NOMO-1 treated with DMSO at 0.1 percent for 48 hours (cell line): ENCODE measurements around the gene THY1.
"Not testable (repeated sequence)": the region's sequence is repeated elsewhere in the genome, so short reads cannot be mapped to it uniquely, and the experiment has no call there.

Experiments used
- DNase-seq: peaks from one replicate; lab custom pipeline; 2025; ENCODE audit not compliant: unreplicated experiment; lab: John Stamatoyannopoulos, UW

Gene THY1

DNA sequence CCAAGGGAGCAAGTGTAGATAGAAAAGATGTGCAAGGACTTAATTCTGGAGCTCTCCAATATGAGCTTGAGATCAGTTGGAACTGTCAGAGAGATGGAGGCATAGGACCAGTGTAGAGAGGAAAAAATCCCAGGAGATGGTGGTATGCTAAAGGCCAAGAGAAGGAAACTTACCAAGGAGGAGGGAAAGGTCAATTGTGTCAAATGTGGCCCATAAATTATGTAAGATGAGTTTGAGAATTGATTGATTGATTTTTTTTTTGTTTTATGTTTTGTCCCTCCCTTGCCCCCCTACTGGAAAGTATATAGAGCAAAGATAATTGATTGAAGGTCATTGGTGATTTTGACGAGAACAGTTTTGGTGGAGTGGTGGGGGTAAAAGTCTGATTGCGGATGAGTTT is 38.6 kb downstream of the THY1 start:
- DNase-seq, result no peak

DNA sequence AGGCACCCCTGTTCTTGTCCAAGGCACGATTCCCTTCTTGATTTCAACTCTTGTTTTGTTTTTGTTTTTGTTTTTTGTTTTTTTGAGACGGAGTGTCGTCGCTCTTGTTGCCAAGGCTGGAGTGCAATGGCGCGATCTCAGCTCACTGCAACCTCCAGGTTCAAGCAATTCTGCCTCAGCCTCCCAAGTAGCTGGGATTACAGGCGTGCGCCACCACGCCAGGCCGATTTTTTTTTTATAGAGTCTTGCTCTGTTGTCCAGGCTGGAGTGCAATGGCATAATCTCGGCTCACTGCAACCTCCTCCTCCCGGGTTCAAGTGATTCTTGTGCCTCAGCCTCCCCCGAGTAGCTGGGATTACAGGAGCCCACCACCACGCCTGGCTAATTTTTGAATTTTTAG is 40.5 kb downstream of the THY1 start:
- not testable (repeated sequence) for DNase-seq

- no peak for DNase-seq
Observed at GRCh38 chr11:119382101-119382500, 40.9 kb downstream of the THY1 start.

GRCh38 chr11:119381181-119381988 is 41.6 kb downstream of the THY1 start, which contains the start of gene USP2:
TSS of gene USP2 (minus strand) at chr11:119381690. CDS start at chr11:119373480, 8,210 bp downstream.
- peak; percentile 92 for DNase-seq

GRCh38 chr11:119380827-119381180 is 42.2 kb downstream of the THY1 start:
- no peak for DNase-seq

- DNase-seq, result no peak
Observed at GRCh38 chr11:119380160-119380826, 42.7 kb downstream of the THY1 start.

GRCh38 chr11:119378851-119379465 is 44.0 kb downstream of the THY1 start:
- DNase-seq, result no peak

- no peak for DNase-seq
Observed at GRCh38 chr11:119377961-119378667, 44.9 kb downstream of the THY1 start.

- DNase-seq, result no peak
Observed at GRCh38 chr11:119377112-119377901, 45.7 kb downstream of the THY1 start.

DNA sequence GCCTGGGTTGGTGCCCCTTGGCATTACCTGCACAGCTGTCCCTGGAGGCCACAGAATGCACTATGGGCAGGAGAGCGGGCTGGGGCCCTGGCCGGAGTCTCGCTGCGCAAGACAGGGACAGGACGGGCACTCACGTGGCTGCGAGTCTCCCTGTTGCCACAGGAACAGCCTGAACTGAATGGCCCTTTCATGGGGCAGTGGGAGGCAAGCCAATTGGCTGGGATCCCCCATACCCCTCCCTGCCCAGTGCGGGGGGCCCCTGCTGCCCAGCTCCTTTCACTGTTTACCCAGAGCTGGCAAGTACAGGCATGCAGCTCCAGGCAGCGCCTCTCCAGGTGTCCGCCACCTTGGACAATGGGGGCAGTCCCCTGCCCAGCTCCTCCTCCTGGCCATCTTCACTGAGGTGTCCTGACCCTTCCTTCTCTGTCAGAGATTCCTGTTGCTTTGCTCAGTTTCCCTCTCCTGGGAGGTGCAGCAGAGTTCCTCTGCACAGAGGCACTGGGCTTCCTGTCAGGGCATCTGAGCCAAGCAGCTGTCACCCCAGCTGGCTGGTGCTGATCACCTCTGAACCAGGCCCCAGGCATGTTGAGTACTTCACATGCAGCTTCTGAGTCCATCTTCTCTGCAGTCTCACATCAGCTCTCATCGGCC is 46.6 kb downstream of the THY1 start:
- no peak for DNase-seq

DNA sequence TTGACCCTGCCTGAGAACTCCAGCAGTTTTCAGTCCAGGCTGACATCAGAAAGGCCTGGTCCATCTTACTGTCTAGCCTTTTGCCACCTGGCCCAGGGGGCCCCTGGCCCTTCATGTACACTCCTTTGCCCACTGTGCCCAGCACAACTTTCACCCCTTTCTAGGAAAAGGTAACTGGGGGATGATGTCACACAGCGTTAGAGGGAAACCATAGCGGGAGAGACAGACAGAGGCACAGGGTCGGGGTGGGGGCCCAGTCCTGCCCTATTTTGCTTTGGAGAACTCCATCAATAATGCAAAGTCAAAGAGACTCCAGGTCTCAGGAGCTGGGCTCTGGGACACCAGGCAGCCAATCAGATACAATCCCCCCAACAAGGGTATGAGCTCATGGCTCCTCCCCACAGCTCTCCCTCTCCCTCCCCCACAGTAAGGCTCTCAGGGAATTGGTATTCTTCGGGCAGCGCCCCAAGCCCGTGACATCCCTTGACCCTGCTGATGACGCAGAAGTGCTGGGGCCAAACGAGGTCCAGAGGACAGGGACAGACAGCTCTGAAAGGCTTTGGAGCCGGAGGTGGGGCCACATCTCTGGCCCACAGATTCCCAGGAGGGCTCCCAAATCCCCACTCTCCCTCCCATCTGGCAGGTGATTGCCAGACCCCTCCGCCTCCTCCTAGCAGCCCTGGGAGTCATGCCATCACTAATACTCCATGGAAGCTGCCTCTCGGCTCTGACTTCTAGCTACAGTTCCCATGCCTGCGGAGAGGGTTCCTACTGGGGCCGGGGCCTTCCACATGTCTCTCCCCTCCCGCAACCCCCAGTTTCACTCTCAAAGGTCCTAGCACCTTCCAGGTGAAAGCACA is 47.4 kb downstream of the THY1 start:
- DNase-seq, result no peak

DNA sequence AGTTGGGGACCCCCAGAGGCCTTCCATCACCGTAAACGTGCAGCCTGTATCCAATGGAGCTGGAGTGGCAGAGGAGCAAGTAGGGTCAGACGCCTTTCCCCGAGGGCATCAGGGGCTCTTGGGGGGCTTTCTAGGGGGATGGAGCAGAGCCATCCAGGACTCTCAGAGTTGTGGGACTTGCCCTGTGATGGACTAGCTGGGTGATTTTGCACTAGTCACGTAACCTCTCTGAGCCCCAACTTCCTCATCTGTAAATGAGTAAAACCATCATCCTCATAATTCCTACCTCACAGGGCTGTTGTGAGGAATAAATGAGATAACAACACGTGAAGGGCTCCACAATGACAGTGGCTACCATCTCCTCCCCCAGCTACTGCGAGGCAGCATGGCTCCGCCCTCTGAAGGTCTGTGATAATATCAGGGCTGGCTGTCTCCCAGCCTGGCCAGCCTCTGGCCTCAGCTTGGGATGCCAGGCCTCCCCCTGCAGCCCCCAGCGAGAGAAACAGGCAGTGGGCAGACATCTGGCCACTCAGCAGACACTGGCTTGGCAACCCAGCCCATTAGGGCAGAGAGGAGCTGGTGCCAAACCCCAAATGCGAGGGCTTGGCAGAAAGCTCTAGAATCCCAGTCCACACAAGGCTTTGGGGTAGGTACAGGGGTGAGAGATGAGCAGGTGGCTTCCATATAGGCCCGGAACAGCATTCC is 48.2 kb downstream of the THY1 start:
- no peak for DNase-seq

DNA sequence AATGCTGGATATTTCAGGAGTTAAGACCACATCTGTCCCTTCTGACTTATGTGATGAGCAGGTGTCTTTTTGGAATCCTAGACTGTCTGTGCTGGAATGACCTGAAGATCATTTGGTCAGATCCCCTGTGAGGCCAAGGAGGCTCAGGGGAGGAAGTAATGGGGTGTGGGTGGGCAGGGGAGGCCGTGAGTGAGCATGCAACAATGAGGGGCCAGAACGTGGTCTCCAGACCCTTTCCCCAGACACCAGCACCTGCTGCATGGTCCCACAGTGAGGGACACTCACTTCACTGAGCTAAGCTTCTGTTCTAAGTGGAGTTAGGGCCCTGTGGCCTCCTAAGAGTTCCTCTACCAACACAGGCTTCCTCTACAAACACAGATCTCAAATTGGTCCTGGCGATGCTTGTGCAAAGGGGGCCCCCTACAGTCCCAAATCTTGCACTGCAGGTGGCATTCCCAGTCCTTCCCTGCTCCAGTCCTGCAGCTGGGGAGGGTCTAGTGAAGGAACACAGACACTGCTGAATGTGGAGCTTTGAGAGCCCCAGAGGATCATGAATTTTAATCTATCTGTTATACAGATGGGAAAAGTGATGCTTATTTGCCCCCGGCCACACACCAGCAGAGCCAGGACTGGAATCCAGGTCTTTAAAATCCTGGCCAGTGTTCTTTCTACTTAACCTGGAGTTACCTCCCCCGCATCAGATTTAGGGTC is 48.9 kb downstream of the THY1 start:
- DNase-seq, result peak; percentile 54

GRCh38 chr11:119373059-119373920 is 49.7 kb downstream of the THY1 start:
- no peak for DNase-seq

- DNase-seq, result no peak
Observed at GRCh38 chr11:119372260-119373058, 50.5 kb downstream of the THY1 start.

DNA sequence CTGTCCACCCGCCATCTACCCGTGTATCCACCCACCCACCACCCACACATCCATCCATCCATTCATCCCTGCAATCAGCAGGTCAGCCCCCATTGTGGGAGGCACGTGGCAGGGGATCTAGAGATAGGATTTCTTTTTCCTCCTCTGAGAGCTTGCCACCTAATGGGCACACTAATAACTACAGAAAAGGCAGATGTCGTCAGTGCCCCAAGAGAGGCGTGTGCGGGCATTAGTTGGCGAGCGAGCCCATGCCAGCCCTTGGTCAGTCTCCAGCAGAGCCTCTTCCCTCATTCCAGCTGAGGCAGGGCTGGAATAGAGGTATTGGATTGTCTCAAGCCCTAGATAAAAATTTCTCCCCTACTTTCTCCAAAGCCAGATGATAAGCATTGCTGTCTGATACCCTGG is 51.2 kb downstream of the THY1 start:
- DNase-seq, result peak; percentile 4
